Naive thymus-derived CD4-positive, alpha-beta T cell (primary cell): Measurements from ENCODE around the gene LRRC8E. TPM values are rescaled to one million over a fixed set of nuclear protein-coding genes. Genes with fewer than 3 reads are reported as not detected.
A peak's percentile ranks its signal among the peaks of the same experiment; 100 is the strongest.

Experiments used
- ATAC-seq: fragments of 150-1000 bp; cut with Tn5 transposase; 2 replicates; pipeline ENCODE4 v1.10.0; 2021; ENCODE audit warnings: mild to moderate bottlenecking, moderate library complexity
- CTCF ChIA-PET: fragments of 350-600 bp; sonication (Branson Sonifier 250); formaldehyde crosslinking; loops from one replicate; lab custom pipeline; 2021; ENCODE audit warnings: antibody characterized with exemption; lab: Charles Lee
- POLR2A ChIA-PET: fragments of 350-600 bp; sonication (Branson Sonifier 250); formaldehyde crosslinking; loops from one replicate; lab custom pipeline; 2021; ENCODE audit warnings: antibody characterized with exemption, inconsistent platforms; lab: Charles Lee
- DNase-seq, 9 donors: peaks; one replicate each; pipeline versions ENCODE4 v3.0.0 to v3.0.0-alpha.2; 2020 to 2022; ENCODE audit warnings: mixed read lengths in 1 of 9
- H3K27ac ChIP-seq: one replicate; pipeline ENCODE4 v1.7.0; 2013; ENCODE audit warnings: mild to moderate bottlenecking, low read depth, low read length, moderate library complexity
- H3K27me3 ChIP-seq, 2 donors: one replicate each; pipeline ENCODE4 v1.7.0; 2013; ENCODE audit warnings: low read length in 2 of 2, mild to moderate bottlenecking in 2 of 2, moderate library complexity in 2 of 2; ENCODE audit not compliant: control insufficient read depth in 2 of 2, insufficient read depth in 2 of 2
- H3K36me3 ChIP-seq, 3 experiments: 1 replicate in 2 of 3; 2 replicates in 1 of 3; pipeline ENCODE4 v1.7.0; 2013; ENCODE audit warnings: low read length in 3 of 3, mild to moderate bottlenecking in 3 of 3, moderate library complexity in 1 of 3; ENCODE audit not compliant: insufficient read depth in 3 of 3, control insufficient read depth in 2 of 3
- H3K4me1 ChIP-seq, 2 donors: one replicate each; pipeline ENCODE4 v1.7.0; 2013; ENCODE audit warnings: low read length in 2 of 2, mild to moderate bottlenecking in 2 of 2, moderate library complexity in 1 of 2; ENCODE audit not compliant: control insufficient read depth in 2 of 2, insufficient read depth in 2 of 2
- H3K4me3 ChIP-seq: 2 replicates; pipeline ENCODE4 v1.7.0; 2013; ENCODE audit warnings: mild to moderate bottlenecking, low read length
- H3K9me3 ChIP-seq, 3 experiments: 1 replicate in 2 of 3; 2 replicates in 1 of 3; pipeline ENCODE4 v1.7.0; 2013; ENCODE audit warnings: low read length in 3 of 3; ENCODE audit not compliant: control insufficient read depth in 2 of 3
- H3K27ac Mint-ChIP-seq, 9 donors: one replicate each; pipeline ENCODE4 v1.8.0; 2020 to 2022; ENCODE audit warnings: mixed read lengths in 9 of 9, mild to moderate bottlenecking in 8 of 9, moderate library complexity in 5 of 9, inconsistent platforms in 2 of 9
- H3K27me3 Mint-ChIP-seq, 5 donors: one replicate each; pipeline ENCODE4 v1.8.0; 2021 to 2022; ENCODE audit warnings: mixed read lengths in 5 of 5, mild to moderate bottlenecking in 1 of 5
- H3K36me3 Mint-ChIP-seq, 5 donors: one replicate each; pipeline ENCODE4 v1.8.0; 2020 to 2022; ENCODE audit warnings: mixed read lengths in 5 of 5, mild to moderate bottlenecking in 3 of 5, inconsistent platforms in 1 of 5
- H3K4me1 Mint-ChIP-seq, 7 donors: one replicate each; pipeline ENCODE4 v1.8.0; 2020 to 2022; ENCODE audit warnings: mixed read lengths in 7 of 7, mild to moderate bottlenecking in 3 of 7, inconsistent platforms in 1 of 7
- H3K4me3 Mint-ChIP-seq, 10 donors: one replicate each; pipeline ENCODE4 v1.8.0; 2020 to 2022; ENCODE audit warnings: mild to moderate bottlenecking in 10 of 10, mixed read lengths in 10 of 10, moderate library complexity in 6 of 10, inconsistent platforms in 2 of 10
- H3K9me3 Mint-ChIP-seq, 11 donors: one replicate each; pipeline ENCODE4 v1.8.0; 2020 to 2022; ENCODE audit warnings: mixed read lengths in 11 of 11, mild to moderate bottlenecking in 4 of 11, inconsistent platforms in 1 of 11, moderate library complexity in 1 of 11
- intact Hi-C, 2 donors: fragments of 100-400 bp; cut with micrococcal nuclease; formaldehyde crosslinking; loops; one replicate each; pipeline ENCODE4 v1.15.1; 2023
- polyA plus RNA-seq, 2 donors: library from polyadenylated mRNA; unstranded; fragments of 300-500 nt; fragmentation: Illumina TruSeq; gene quantifications; one replicate each; pipeline ENCODE4 v1.2.3, GENCODE V29; 2021
- total RNA-seq, 6 experiments: library from RNA in 5 of 6; stranded (reverse) in 5 of 6; gene quantifications; 1 replicate in 5 of 6; 2 replicates in 1 of 6; pipeline ENCODE4 v1.2.3 and lab custom pipeline; 2021 to 2026

The LRRC8E gene
- total and polyA plus RNA-seq, 7 experiments from 2014 or later, result 0.24 to 0.53 TPM; not detected in 5

GRCh38 chr19:7866399-7867091 lies 21.8 kb upstream of the LRRC8E start:
- no peaks in the 10 kb centered on the region for H3K27me3 ChIP-seq
- H3K4me1 Mint-ChIP-seq, result peaks cover 18 to 33% (median 24%) of the 10 kb centered on the region in 7 donors
- intact Hi-C loops, result loop anchor here in 1 of 2 donors (5.0 kb wide), 1 partner anchor 136 kb away; no protein-coding TSS in a partner anchor
- ChIA-PET CTCF (no interaction called here), POLR2A (interaction anchor here (0.6 kb wide), 1 partner anchor 64 kb away, joined by 3 read pairs; no protein-coding TSS in a partner anchor)
- no peak overlapping the region for H3K27ac ChIP-seq
- H3K9me3 Mint-ChIP-seq, result peaks cover 0 to 4% (median 0%) of the 10 kb centered on the region in 11 donors
- H3K27me3 Mint-ChIP-seq, result peaks cover 0 to 55% (median 5%) of the 10 kb centered on the region in 5 donors
- H3K4me1 ChIP-seq, result peaks cover 8 to 16% of the 10 kb centered on the region in 2 donors
- H3K4me3 Mint-ChIP-seq, result peak overlapping the region in 1 of 10 donors; percentile 37
- H3K9me3 ChIP-seq, result no peaks in the 10 kb centered on the region
- no peaks in the 10 kb centered on the region for H3K36me3 ChIP-seq
- no peak for ATAC-seq
- no peak overlapping the region for H3K27ac Mint-ChIP-seq
- H3K4me3 ChIP-seq, result no peak overlapping the region
- H3K36me3 Mint-ChIP-seq, result no peaks in the 10 kb centered on the region
- DNase-seq, result no peak

DNA sequence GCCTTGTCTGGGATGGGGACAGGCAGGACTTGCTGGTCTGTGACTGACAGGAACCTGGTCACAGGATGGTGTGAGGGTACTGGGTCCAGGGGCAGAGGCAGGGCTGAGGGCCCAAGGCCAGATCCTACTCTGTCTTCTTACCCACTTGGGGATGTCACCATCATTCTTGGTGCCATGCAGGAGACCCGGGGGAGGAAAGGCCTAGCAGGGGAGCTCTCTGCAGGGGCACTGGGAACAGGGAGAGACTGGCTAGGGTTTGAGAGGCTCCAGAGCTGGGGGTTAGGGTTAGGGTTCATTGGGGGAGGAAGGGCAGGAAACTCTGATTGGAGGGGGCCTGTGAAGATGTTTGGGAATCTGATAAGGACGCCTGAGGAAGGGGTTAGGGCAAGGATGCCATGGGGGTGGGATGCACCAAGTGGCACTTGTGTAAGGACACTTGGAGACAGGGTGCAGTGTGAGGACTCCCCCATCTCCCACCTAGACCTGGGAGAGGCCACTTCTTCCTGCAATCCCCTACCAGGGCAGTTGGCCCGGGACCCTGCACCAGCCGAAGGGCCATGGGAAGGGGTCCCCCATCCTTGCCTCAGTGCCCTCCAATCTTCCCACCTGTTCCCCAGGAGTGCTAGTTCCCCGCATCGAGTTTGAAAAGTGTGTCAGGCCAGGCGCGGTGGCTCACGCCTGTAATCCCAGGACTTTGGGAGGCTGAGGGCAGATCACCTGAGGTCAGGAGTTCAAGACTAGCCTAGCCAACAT lies 21.0 kb upstream of the LRRC8E start:
- DNase-seq (no peak), ATAC-seq (no peak)
- peaks cover 0 to 5% (median 0%) of the 10 kb centered on the region in 11 donors for H3K9me3 Mint-ChIP-seq
- Histone ChIP-seq H3K36me3 (no peaks in the 10 kb centered on the region), H3K4me1 (peaks cover 12 to 16% of the 10 kb centered on the region in 2 donors), H3K9me3 (no peaks in the 10 kb centered on the region), H3K27ac (no peak overlapping the region), H3K27me3 (no peaks in the 10 kb centered on the region), H3K4me3 (no peak overlapping the region)
- H3K36me3 Mint-ChIP-seq, result peaks cover 0 to 3% (median 0%) of the 10 kb centered on the region in 5 donors
- no peak overlapping the region for H3K27ac Mint-ChIP-seq
- peak overlapping the region in 4 of 10 donors; percentile 37 to 82 (median 60) for H3K4me3 Mint-ChIP-seq
- H3K27me3 Mint-ChIP-seq, result peaks cover 0 to 59% (median 8%) of the 10 kb centered on the region in 5 donors
- CTCF ChIA-PET, result no interaction called here
- intact Hi-C loops, result loop anchor here in 1 of 2 donors (5.0 kb wide), 1 partner anchor 135 kb away; no protein-coding TSS in a partner anchor
- H3K4me1 Mint-ChIP-seq, result peaks cover 24 to 37% (median 30%) of the 10 kb centered on the region in 7 donors
- POLR2A ChIA-PET, result no interaction called here

DNA sequence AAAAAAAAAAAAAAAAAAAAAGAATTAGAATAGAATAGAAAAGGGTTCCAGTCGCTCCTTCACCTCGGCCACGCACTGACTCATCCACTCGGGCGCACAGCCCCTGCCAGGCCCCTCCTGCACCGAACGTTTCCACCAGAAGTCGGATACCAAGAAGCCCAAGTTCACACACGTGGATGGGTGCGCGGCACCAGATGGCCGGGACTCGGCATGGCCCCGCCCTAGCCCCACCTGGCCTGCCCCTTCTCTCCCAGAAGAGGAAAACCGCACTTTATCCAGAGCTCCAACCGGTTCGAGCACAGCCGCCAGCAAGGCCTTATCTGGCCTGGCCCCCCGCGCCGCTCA lies 20.0 kb upstream of the LRRC8E start:
- ATAC-seq (no peak), DNase-seq (peak in 1 of 9 donors; percentile 30)
- Histone ChIP-seq H3K36me3 (no peaks in the 10 kb centered on the region), H3K27me3 (peaks cover 0 to 2% of the 10 kb centered on the region in 2 donors), H3K9me3 (no peaks in the 10 kb centered on the region), H3K4me1 (peaks cover 12 to 19% of the 10 kb centered on the region in 2 donors), H3K4me3 (peak overlapping the region; percentile 74), H3K27ac (peak overlapping the region; percentile 69)
- Mint-ChIP-seq H3K27me3 (peaks cover 0 to 64% (median 8%) of the 10 kb centered on the region in 5 donors), H3K9me3 (peaks cover 0 to 5% (median 0%) of the 10 kb centered on the region in 11 donors), H3K4me1 (peaks cover 24 to 36% (median 34%) of the 10 kb centered on the region in 7 donors), H3K36me3 (peaks cover 0 to 3% (median 0%) of the 10 kb centered on the region in 5 donors), H3K27ac (peak overlapping the region in 7 of 9 donors; percentile 30 to 90 (median 64)), H3K4me3 (peak overlapping the region; percentile 69 to 87 (median 81))
- ChIA-PET CTCF (interaction anchor here (1.0 to 2.0 kb wide), 10 partner anchors 7 to 72 kb away, joined by 3 to 13 read pairs (median 5); partner anchors contain the start of gene SNAPC2), POLR2A (interaction anchor here (0.7 to 1.7 kb wide), 4 partner anchors 36 to 799 kb away, joined by 3 to 16 read pairs (median 5); partner anchors contain the start of genes MAP2K7, SNAPC2 and ZNF557)
- intact Hi-C loops, result loop anchor here in 1 of 2 donors (5.0 kb wide), 1 partner anchor 134 kb away; no protein-coding TSS in a partner anchor

DNA sequence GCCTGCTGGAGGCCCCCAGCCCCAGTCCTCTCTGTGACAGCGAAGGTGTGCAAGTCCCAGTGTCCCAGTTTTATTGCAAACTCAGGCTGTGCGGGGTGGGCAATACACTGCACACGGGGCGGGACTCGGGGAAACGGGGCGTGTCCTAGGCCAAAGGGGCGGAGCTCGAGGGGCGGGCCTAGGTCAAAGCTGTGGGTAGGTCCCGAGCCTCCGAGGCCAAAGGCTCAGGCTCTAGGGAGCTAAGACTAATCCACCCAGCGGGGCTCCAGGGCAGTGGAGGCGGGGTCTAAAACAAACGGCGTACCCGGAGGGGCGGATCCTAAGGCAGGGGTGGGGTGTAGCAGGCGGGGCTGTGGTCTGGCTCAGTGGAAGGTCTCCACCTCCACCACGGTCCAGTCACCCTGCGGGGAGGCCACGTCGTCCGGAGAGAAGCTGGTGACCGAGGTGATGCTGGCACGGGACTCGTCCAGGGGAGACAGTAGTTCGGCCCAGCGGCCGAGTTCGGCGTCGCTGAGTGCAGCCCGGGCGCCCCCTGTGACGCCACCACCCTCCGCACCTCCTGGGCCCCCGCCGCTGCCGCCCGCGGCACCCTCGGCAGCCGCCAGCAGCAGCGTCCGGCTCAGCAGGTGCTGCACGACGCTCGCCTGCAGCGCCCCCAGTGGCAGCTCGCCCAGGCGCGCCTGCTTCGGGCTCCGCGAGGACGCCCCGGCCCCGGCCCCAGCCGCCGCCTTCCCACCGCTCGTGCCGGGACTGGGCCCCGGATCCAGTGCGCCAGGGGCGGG lies 19.4 kb upstream of the LRRC8E start:
- DNase-seq (peak in 8 of 9 donors; percentile 51 to 95 (median 89)), ATAC-seq (peak; percentile 83)
- Histone ChIP-seq H3K4me3 (peak overlapping the region; percentile 74), H3K36me3 (no peaks in the 10 kb centered on the region), H3K27me3 (peaks cover 0 to 2% of the 10 kb centered on the region in 2 donors), H3K27ac (peak overlapping the region; percentile 69), H3K9me3 (no peaks in the 10 kb centered on the region), H3K4me1 (peaks cover 12 to 19% of the 10 kb centered on the region in 2 donors)
- Mint-ChIP-seq H3K27ac (peak overlapping the region; percentile 34 to 90 (median 58)), H3K27me3 (peaks cover 0 to 62% (median 8%) of the 10 kb centered on the region in 5 donors), H3K9me3 (peaks cover 0 to 5% (median 0%) of the 10 kb centered on the region in 11 donors), H3K4me3 (peak overlapping the region; percentile 69 to 87 (median 81)), H3K4me1 (peaks cover 24 to 39% (median 36%) of the 10 kb centered on the region in 7 donors), H3K36me3 (peaks cover 0 to 5% (median 0%) of the 10 kb centered on the region in 5 donors)
- POLR2A ChIA-PET, result interaction anchor here (0.7 to 1.7 kb wide), 10 partner anchors 11 to 799 kb away, joined by 3 to 16 read pairs (median 4); partner anchors contain the start of genes CERS4, MAP2K7, SNAPC2 and TIMM44
- intact Hi-C loops, result loop anchor here (1.0 to 5.0 kb wide), 7 partner anchors 16 to 190 kb away; partner anchors contain the start of genes MAP2K7 (in 2 of the 2), SNAPC2 (in 2 of the 2) and TIMM44 (in 1 of the 2)
- CTCF ChIA-PET, result interaction anchor here (0.6 to 2.0 kb wide), 16 partner anchors 8 to 712 kb away, joined by 3 to 13 read pairs (median 4); partner anchors contain the start of genes MAP2K7, SNAPC2 and TGFBR3L

DNA sequence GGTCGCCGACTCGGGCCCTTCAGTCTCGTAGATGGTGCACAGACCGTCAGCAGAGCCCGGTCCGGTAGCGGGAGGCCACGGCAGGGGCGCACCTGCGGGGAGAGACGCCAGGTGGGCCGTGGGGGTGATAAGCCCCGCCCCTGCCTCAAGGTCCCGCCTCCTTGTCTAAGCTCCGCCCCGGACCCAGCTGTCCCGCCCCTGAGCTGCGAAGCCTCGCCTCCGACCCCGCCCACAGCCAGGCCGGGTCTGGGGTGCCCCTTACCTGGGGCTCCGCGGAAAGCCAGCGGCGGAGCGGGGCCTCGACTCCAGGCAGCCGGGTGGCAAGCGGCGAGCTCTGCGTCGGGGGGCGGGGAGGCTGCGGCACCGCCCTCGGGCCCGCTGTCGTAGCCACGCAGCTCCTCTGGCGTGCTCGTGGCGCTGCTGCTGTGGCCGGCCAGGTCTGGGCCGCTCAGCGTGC lies 18.8 kb upstream of the LRRC8E start:
- Mint-ChIP-seq H3K27ac (peak overlapping the region in 3 of 9 donors; percentile 31 to 65 (median 65)), H3K4me3 (peak overlapping the region; percentile 45 to 84 (median 74)), H3K9me3 (peaks cover 0 to 5% (median 0%) of the 10 kb centered on the region in 11 donors), H3K27me3 (peaks cover 0 to 58% (median 8%) of the 10 kb centered on the region in 5 donors), H3K4me1 (peaks cover 24 to 39% (median 36%) of the 10 kb centered on the region in 7 donors), H3K36me3 (peaks cover 0 to 5% (median 0%) of the 10 kb centered on the region in 5 donors)
- POLR2A ChIA-PET, result interaction anchor here (0.8 to 1.7 kb wide), 10 partner anchors 11 to 1444 kb away, joined by 3 to 16 read pairs (median 4); partner anchors contain the start of genes CERS4, MAP2K7, SNAPC2 and TIMM44
- peak; percentile 81 to 99 (median 90) for DNase-seq
- intact Hi-C loops, result loop anchor here (1.0 to 5.0 kb wide), 7 partner anchors 16 to 190 kb away; partner anchors contain the start of genes MAP2K7 (in 2 of the 2), SNAPC2 (in 2 of the 2) and TIMM44 (in 1 of the 2)
- no peaks in the 10 kb centered on the region for H3K9me3 ChIP-seq
- peaks cover 12 to 20% of the 10 kb centered on the region in 2 donors for H3K4me1 ChIP-seq
- H3K27me3 ChIP-seq, result peaks cover 0 to 2% of the 10 kb centered on the region in 2 donors
- ATAC-seq, result peak; percentile 82
- H3K4me3 ChIP-seq, result peak overlapping the region; percentile 74
- no peaks in the 10 kb centered on the region for H3K36me3 ChIP-seq
- CTCF ChIA-PET, result interaction anchor here (0.6 to 2.0 kb wide), 13 partner anchors 8 to 711 kb away, joined by 3 to 13 read pairs (median 5); partner anchors contain the start of genes MAP2K7, SNAPC2 and TGFBR3L
- peak overlapping the region; percentile 49 for H3K27ac ChIP-seq
